WTC11 (cell line): ENCODE measurements around the gene GAS6. TPM values are rescaled to one million over a fixed set of nuclear protein-coding genes. Genes with fewer than 3 reads are reported as not detected.

Experiments
- ATAC-seq: fragments of 200-7000 bp; cut with Tn5 transposase; 2 replicates; pipeline ENCODE4 v1.10.0; 2021; ENCODE audit warnings: mild to moderate bottlenecking, moderate library complexity
- CTCF ChIA-PET: fragments of 300-600 bp; sonication (Branson Sonifier 250); formaldehyde crosslinking; loops from one replicate; lab custom pipeline; 2021; ENCODE audit warnings: antibody characterized with exemption; lab: Charles Lee
- POLR2A ChIA-PET: fragments of 350-600 bp; sonication (Branson Sonifier 250); formaldehyde crosslinking; loops from one replicate; lab custom pipeline; 2021; ENCODE audit warnings: antibody characterized with exemption; lab: Charles Lee
- DNase-seq: peaks from one replicate; pipeline ENCODE4 v3.0.0; 2021; ENCODE audit warnings: low spot score
- H3K27ac Mint-ChIP-seq: 2 replicates; pipeline ENCODE4 v1.8.0; 2021; ENCODE audit warnings: mixed read lengths
- H3K27me3 Mint-ChIP-seq: 2 replicates; pipeline ENCODE4 v1.8.0; 2021; ENCODE audit warnings: low read depth, mild to moderate bottlenecking, moderate library complexity, mixed read lengths
- H3K36me3 Mint-ChIP-seq: 2 replicates; pipeline ENCODE4 v1.8.0; 2021; ENCODE audit warnings: mixed read lengths
- H3K4me1 Mint-ChIP-seq: 2 replicates; pipeline ENCODE4 v1.8.0; 2022; ENCODE audit warnings: mixed read lengths
- H3K4me3 Mint-ChIP-seq: 2 replicates; pipeline ENCODE4 v1.8.0; 2021; ENCODE audit warnings: mild to moderate bottlenecking, moderate library complexity, mixed read lengths
- H3K9me3 Mint-ChIP-seq: 2 replicates; pipeline ENCODE4 v1.8.0; 2021; ENCODE audit warnings: mixed read lengths
- CDX4 ChIP-seq: fragments of 250-450 bp; sonication (Bioruptor Pico); IDR thresholded peaks from 2 replicates; pipeline ENCODE4 v1.9.0; 2021; ENCODE audit warnings: moderate library complexity, mild to moderate bottlenecking, inconsistent platforms, borderline replicate concordance
- CREM ChIP-seq: sonication (generic); formaldehyde crosslinking; IDR thresholded peaks from 2 replicates; pipeline ENCODE4 v1.8.1; 2022; ENCODE audit warnings: mild to moderate bottlenecking, missing genetic modification reagents, moderate library complexity
- EMX1 ChIP-seq: fragments of 250-450 bp; sonication (Bioruptor Pico); IDR thresholded peaks from 2 replicates; pipeline ENCODE4 v1.8.0; 2021; ENCODE audit warnings: mild to moderate bottlenecking
- FOXP1 ChIP-seq: sonication (generic); formaldehyde crosslinking; IDR thresholded peaks from 2 replicates; pipeline ENCODE4 v1.8.0; 2022; ENCODE audit warnings: missing genetic modification reagents, mild to moderate bottlenecking, moderate library complexity, borderline replicate concordance
- MYBL2 ChIP-seq: sonication (generic); formaldehyde crosslinking; IDR thresholded peaks from 2 replicates; pipeline ENCODE4 v1.8.1; 2023; ENCODE audit warnings: mild to moderate bottlenecking, moderate library complexity, missing genetic modification reagents
- OVOL2 ChIP-seq: fragments of 250-450 bp; sonication (Bioruptor Pico); IDR thresholded peaks from 2 replicates; pipeline ENCODE4 v1.9.0; 2021; ENCODE audit warnings: mild to moderate bottlenecking, borderline replicate concordance
- SMAD3 ChIP-seq: sonication (generic); formaldehyde crosslinking; IDR thresholded peaks from 2 replicates; pipeline ENCODE4 v1.8.0; 2022; ENCODE audit warnings: missing genetic modification reagents, mild to moderate bottlenecking, borderline replicate concordance
- SP1 ChIP-seq: sonication (generic); formaldehyde crosslinking; conservative IDR thresholded peaks from 2 replicates; pipeline ENCODE4 v1.8.1; 2022; ENCODE audit warnings: missing genetic modification reagents
- TEAD4 ChIP-seq: sonication (generic); formaldehyde crosslinking; IDR thresholded peaks from 2 replicates; pipeline ENCODE4 v1.8.0; 2022; ENCODE audit warnings: mild to moderate bottlenecking, missing genetic modification reagents
- ZNF423 ChIP-seq: fragments of 250-450 bp; sonication (Bioruptor Pico); IDR thresholded peaks from 2 replicates; pipeline ENCODE4 v2.1.2; 2022; ENCODE audit warnings: mild to moderate bottlenecking, moderate library complexity
- ZNF671 ChIP-seq: fragments of 250-450 bp; sonication (Bioruptor Pico); IDR thresholded peaks from 2 replicates; pipeline ENCODE4 v1.8.0; 2021; ENCODE audit warnings: mild to moderate bottlenecking
- total RNA-seq: library from RNA; stranded (reverse); gene quantifications from 3 replicates; pipeline ENCODE4 v1.2.3, GENCODE V29; 2021
- TF ChIP-seq, protein P1 (sequence below): sonication (generic); formaldehyde crosslinking; IDR thresholded peaks from 2 replicates; pipeline ENCODE4 v1.8.0; 2022; ENCODE audit warnings: mild to moderate bottlenecking, missing genetic modification reagents
- TF ChIP-seq, protein P2 (sequence below): sonication (generic); formaldehyde crosslinking; conservative IDR thresholded peaks from 2 replicates; pipeline ENCODE4 v1.8.1; 2022; ENCODE audit warnings: mild to moderate bottlenecking, missing genetic modification reagents
- TF ChIP-seq, protein P3 (sequence below): sonication (generic); formaldehyde crosslinking; IDR thresholded peaks from 2 replicates; pipeline ENCODE4 v1.8.1; 2022; ENCODE audit warnings: low read depth, missing genetic modification reagents, borderline replicate concordance
- TF ChIP-seq, protein P4 (sequence below): sonication (generic); formaldehyde crosslinking; IDR thresholded peaks from 2 replicates; pipeline ENCODE4 v1.8.1; 2023; ENCODE audit warnings: mild to moderate bottlenecking, missing genetic modification reagents, moderate library complexity
- TF ChIP-seq, protein P5 (sequence below): sonication (generic); formaldehyde crosslinking; IDR thresholded peaks from 2 replicates; pipeline ENCODE4 v1.8.1; 2022; ENCODE audit warnings: mild to moderate bottlenecking, moderate library complexity, missing genetic modification reagents

The GAS6 gene
- total RNA-seq, 1 experiment from 2014 or later, result 29.4 TPM

GRCh38 chr13:113823771-113824170, 40.1 kb downstream of the GAS6 start:
- TF ChIP-seq, protein P1, sequence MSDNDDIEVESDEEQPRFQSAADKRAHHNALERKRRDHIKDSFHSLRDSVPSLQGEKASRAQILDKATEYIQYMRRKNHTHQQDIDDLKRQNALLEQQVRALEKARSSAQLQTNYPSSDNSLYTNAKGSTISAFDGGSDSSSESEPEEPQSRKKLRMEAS (CRISPR knock-in tag), result no peak
- TF ChIP-seq MYBL2 (CRISPR knock-in tag) (no peak), CREM (CRISPR knock-in tag) (no peak), OVOL2 (CRISPR knock-in tag) (no peak), CDX4 (CRISPR knock-in tag) (no peak), SP1 (CRISPR knock-in tag) (no peak), ZNF671 (no peak), EMX1 (no peak)
- TF ChIP-seq, protein P2, sequence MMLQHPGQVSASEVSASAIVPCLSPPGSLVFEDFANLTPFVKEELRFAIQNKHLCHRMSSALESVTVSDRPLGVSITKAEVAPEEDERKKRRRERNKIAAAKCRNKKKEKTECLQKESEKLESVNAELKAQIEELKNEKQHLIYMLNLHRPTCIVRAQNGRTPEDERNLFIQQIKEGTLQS (CRISPR knock-in tag), result no peak
- TF ChIP-seq, protein P3, sequence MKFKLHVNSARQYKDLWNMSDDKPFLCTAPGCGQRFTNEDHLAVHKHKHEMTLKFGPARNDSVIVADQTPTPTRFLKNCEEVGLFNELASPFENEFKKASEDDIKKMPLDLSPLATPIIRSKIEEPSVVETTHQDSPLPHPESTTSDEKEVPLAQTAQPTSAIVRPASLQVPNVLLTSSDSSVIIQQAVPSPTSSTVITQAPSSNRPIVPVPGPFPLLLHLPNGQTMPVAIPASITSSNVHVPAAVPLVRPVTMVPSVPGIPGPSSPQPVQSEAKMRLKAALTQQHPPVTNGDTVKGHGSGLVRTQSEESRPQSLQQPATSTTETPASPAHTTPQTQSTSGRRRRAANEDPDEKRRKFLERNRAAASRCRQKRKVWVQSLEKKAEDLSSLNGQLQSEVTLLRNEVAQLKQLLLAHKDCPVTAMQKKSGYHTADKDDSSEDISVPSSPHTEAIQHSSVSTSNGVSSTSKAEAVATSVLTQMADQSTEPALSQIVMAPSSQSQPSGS, result no peak
- H3K4me3 Mint-ChIP-seq, result no peak overlapping the region
- H3K27me3 Mint-ChIP-seq, result no peaks in the 10 kb centered on the region
- H3K27ac Mint-ChIP-seq, result no peak overlapping the region
- ChIA-PET CTCF (no interaction called here), POLR2A (no interaction called here)
- peaks cover 20% of the 10 kb centered on the region for H3K36me3 Mint-ChIP-seq
- ATAC-seq, result no peak
- no peak for DNase-seq
- H3K9me3 Mint-ChIP-seq, result no peaks in the 10 kb centered on the region
- H3K4me1 Mint-ChIP-seq, result no peaks in the 10 kb centered on the region

DNA sequence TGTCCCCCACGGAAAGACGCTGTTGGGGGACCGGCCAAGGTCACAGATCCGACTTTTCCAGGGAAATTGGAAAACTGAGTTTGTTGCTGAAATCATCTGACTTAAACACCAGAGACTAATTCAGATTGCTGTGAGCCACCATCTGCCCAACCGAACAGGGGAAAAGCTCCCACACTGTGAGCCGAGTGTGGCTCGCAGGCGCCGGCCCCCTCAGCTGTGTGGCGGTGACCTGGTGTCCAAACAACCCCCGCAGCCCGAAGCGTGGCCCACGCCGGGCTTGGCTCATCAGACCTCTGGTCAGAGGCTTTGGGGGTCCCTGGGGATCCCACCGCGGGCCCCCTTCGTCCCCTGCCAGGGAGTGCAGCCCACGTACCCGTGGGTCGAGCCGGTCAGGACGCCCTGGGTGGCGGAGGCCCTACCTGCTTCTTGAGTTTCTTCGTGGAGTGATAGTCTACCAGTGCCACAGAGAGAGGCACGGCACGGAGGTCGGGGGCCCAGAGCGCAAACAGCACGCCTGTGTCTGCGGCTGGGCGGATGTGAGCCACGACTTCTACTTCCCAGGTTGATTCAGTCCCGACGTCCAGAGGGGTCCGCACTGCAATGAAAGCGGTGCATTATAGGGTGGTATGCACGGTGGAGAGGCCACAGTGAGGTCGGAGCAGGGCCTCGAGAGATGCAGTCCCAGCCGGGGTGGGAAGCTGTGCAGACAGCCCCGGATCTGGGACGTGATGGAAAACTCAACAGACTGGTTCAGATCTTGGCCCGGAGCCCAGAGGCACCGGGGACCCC, 40.7 kb downstream of the GAS6 start:
- CTCF ChIA-PET, result no interaction called here
- POLR2A ChIA-PET, result no interaction called here

DNA sequence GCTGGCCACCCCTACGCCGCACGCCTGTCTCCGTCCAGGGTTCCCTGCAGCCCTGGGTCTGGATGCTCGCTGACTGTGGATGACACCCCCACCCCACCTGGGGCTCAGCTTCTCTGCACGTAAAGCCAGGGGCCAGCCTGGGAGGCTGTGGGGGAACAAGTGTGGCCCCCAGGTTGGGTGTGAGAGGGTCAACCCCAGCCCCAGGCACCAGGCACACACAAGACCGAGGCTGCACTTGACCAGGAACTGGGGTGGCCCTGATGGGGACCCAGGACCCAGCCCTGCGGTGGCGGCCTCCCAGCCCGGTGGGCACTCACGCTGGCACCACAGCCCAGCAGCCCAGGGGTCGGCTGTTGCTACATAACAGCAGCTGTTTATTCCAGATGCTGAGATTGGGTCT, 41.6 kb downstream of the GAS6 start:
- Mint-ChIP-seq H3K4me3 (no peak overlapping the region), H3K36me3 (peaks cover 11% of the 10 kb centered on the region), H3K4me1 (peaks cover 3% of the 10 kb centered on the region), H3K27me3 (no peaks in the 10 kb centered on the region; the same call in 1 of the 2 replicates), H3K9me3 (no peaks in the 10 kb centered on the region), H3K27ac (no peak overlapping the region)
- CTCF ChIA-PET, result interaction anchor here (1.0 kb wide), 1 partner anchor 98 kb away, joined by 3 read pairs; no protein-coding TSS in a partner anchor
- POLR2A ChIA-PET, result no interaction called here
- TF ChIP-seq FOXP1 (no peak), SMAD3 (CRISPR knock-in tag) (no peak), ZNF423 (no peak), TEAD4 (CRISPR knock-in tag) (no peak)
- TF ChIP-seq, protein P4, sequence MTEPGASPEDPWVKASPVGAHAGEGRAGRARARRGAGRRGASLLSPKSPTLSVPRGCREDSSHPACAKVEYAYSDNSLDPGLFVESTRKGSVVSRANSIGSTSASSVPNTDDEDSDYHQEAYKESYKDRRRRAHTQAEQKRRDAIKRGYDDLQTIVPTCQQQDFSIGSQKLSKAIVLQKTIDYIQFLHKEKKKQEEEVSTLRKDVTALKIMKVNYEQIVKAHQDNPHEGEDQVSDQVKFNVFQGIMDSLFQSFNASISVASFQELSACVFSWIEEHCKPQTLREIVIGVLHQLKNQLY (CRISPR knock-in tag), result no peak
- DNase-seq (no peak), ATAC-seq (no peak)

More for the DNA sequence above, 40.7 kb downstream of the GAS6 start:
- TF ChIP-seq, protein P5, sequence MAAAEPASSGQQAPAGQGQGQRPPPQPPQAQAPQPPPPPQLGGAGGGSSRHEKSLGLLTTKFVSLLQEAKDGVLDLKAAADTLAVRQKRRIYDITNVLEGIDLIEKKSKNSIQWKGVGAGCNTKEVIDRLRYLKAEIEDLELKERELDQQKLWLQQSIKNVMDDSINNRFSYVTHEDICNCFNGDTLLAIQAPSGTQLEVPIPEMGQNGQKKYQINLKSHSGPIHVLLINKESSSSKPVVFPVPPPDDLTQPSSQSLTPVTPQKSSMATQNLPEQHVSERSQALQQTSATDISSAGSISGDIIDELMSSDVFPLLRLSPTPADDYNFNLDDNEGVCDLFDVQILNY, result no peak
- no peak for TF ChIP-seq SMAD3 (CRISPR knock-in tag)
- TF ChIP-seq, protein P4 (CRISPR knock-in tag), result no peak
- Mint-ChIP-seq H3K4me1 (no peaks in the 10 kb centered on the region), H3K4me3 (no peak overlapping the region; the same call in 1 of the 2 replicates), H3K27ac (peak overlapping the region; percentile 41), H3K36me3 (peaks cover 16% of the 10 kb centered on the region), H3K9me3 (no peaks in the 10 kb centered on the region), H3K27me3 (no peaks in the 10 kb centered on the region)
- DNase-seq (no peak), ATAC-seq (no peak)
